Heart right ventricle (tissue), 16 donors: ENCODE data around the gene LRRC14B. TPM values are rescaled to one million over a fixed set of nuclear protein-coding genes. Genes with fewer than 3 reads are reported as not detected.
"Not testable (repeated sequence)": the region's sequence is repeated elsewhere in the genome, so short reads cannot be mapped to it uniquely, and the experiment has no call there.

Experiments used
- ATAC-seq, 8 donors: fragments of 200-7000 bp; cut with Tn5 transposase; one replicate each; pipeline ENCODE4 v1.9.1; 2020; ENCODE audit warnings: mild to moderate bottlenecking in 8 of 8, moderate library complexity in 8 of 8, moderate number of reproducible peaks in 1 of 8
- DNase-seq, 2 donors: peaks; one replicate each; pipeline ENCODE4 v3.0.0-alpha.2; 2020
- H3K27ac ChIP-seq, 10 donors: fragments of 200-600 bp; sonication (generic) in 2 of 10; one replicate each; pipeline versions ENCODE4 v1.5.0 to v1.8.0; 2020 to 2022; ENCODE audit warnings: mild to moderate bottlenecking in 3 of 10
- H3K27me3 ChIP-seq, 7 donors: fragments of 200-600 bp; one replicate each; pipeline ENCODE4 v1.8.0; 2021 to 2022; ENCODE audit warnings: mild to moderate bottlenecking in 2 of 7
- H3K36me3 ChIP-seq, 9 donors: fragments of 200-600 bp; sonication (generic) in 1 of 9; one replicate each; pipeline versions ENCODE4 v1.5.0 to v1.8.0; 2020 to 2022; ENCODE audit warnings: mild to moderate bottlenecking in 2 of 9
- H3K4me1 ChIP-seq, 9 donors: fragments of 200-600 bp; sonication (generic) in 1 of 9; one replicate each; pipeline versions ENCODE4 v1.5.0 to v1.8.0; 2020 to 2022; ENCODE audit warnings: mild to moderate bottlenecking in 4 of 9
- H3K4me3 ChIP-seq, 10 donors: fragments of 200-600 bp; sonication (generic) in 2 of 10; one replicate each; pipeline versions ENCODE4 v1.5.0 to v1.8.0; 2020 to 2022; ENCODE audit warnings: mild to moderate bottlenecking in 7 of 10, moderate library complexity in 2 of 10
- H3K9me3 ChIP-seq, 11 donors: fragments of 200-600 bp in 10 of 11; sonication (generic) in 2 of 11; one replicate each; pipeline versions ENCODE4 v1.5.0 to v1.8.0; 2013 to 2022; ENCODE audit warnings: mild to moderate bottlenecking in 2 of 11, control low read depth in 1 of 11, moderate library complexity in 1 of 11
- CTCF ChIP-seq, 9 donors: fragments of 200-600 bp; sonication (generic) in 2 of 9; IDR thresholded peaks; one replicate each; pipeline versions ENCODE4 v1.5.0 to v1.8.0; 2021 to 2022; ENCODE audit warnings: antibody characterized with exemption in 9 of 9, mild to moderate bottlenecking in 5 of 9, moderate library complexity in 1 of 9
- whole genome bisulfite sequencing, 2 donors: extraction: QIAGEN DNeasy Blood & Tissue Kit; methylation state at CpG; one replicate each; pipeline ENCODE4 v1.1.7; 2013; ENCODE audit warnings: inconsistent platforms in 1 of 2; 5-methylcytosine and 5-hydroxymethylcytosine counted together
- intact Hi-C, 10 donors: fragments of 100-400 bp; cut with DNase I; formaldehyde crosslinking; loops; one replicate each; pipeline versions ENCODE4 v1.11.1 to v1.14.2; 2022
- polyA plus RNA-seq, 2 donors: library from polyadenylated mRNA; stranded (reverse); fragments of 200-250 nt; gene quantifications; one replicate each; pipeline ENCODE4 v1.2.3, GENCODE V29; 2013
- total RNA-seq, 10 donors: library from RNA; stranded (reverse); fragmentation: NEBNext Ultra II Directional in 3 of 10; extraction: Animal tissue kit (Norgen Biotek cat#: 25700) in 3 of 10; gene quantifications; one replicate each; pipeline versions ENCODE4 v1.2.1 to v1.2.4, GENCODE V29; 2021 to 2023
- donor health status: Arrhythmogenic right ventricular cardiomyopathy.
- donor health status: ischemic (EF 13 %, LVEDD 7.1; RV severe dilation, severe dysfunction).
- donor health status: healthy with polysubstance abuse.
- donor health status: DM: no; HTN: yes; CAD: no.
- donor health status: DM: no; HTN: no; CAD: no.
- donor health status: ischemic (EF 25% LVEDD 6.9; RV normal size, moderate dysfunction).
- donor health status: ischemic (EF 25% LVEDD 5.7; RV mildly dilated, moderate dysfunction).
- donor health status: healthy.
- donor health status: DM: yes; HTN: yes; CAD: no.
- donor health status: Ischemic cardiomyopathy.
- donor health status: ischemic (EF 35%, LVEDD 5.7; RV mildly dilated, moderate dysfunction).
- donor health status: nonischemic (EF 11% LVEDD 7.7; RV severe dilation, severe dysfunction).
- donor health status: DM: yes; HTN: yes; CAD: no.
- donor health status: PGD.
- donor health status: ischemic (EF 29% LVEDD 5.4; RV normal size, mild dysfunction).
- donor health status: nonischemic (EF 23%, LVEDD 6.1; RV moderate dilation, normal function).

LRRC14B gene
- total and polyA plus RNA-seq, 12 donors = 2.6 to 96.6 (median 49.9) TPM

GRCh38 chr5:231661-232060, 40.4 kb downstream of the LRRC14B start:
- Histone ChIP-seq H3K27ac (no peak overlapping the region), H3K9me3 (no peaks in the 10 kb centered on the region), H3K4me1 (no peaks in the 10 kb centered on the region), H3K4me3 (no peak overlapping the region), H3K36me3 (peaks cover 3 to 100% (median 71%) of the 10 kb centered on the region in 9 donors), H3K27me3 (no peaks in the 10 kb centered on the region)
- 79 to 83% methylated on average over 13 of the region's 13 CpGs for WGBS, 2 donors
- intact Hi-C loops = no loop called here
- DNase-seq (no peak), ATAC-seq (no peak)
- TF ChIP-seq CTCF (IDR thresholded peaks at IDR 0.05) = no peak

- H3K27me3 ChIP-seq, H3K4me3 ChIP-seq, H3K4me1 ChIP-seq, H3K27ac ChIP-seq, DNase-seq, intact Hi-C loops, H3K9me3 ChIP-seq: not testable (repeated sequence)
- peaks cover 0 to 100% (median 69%) of the 10 kb centered on the region in 9 donors for H3K36me3 ChIP-seq
- 96 to 97% methylated on average over 20 of the region's 20 CpGs for whole genome bisulfite sequencing, 2 donors
- ATAC-seq = peak in 1 of 8 donors; percentile 7
Measured at GRCh38 chr5:233426-233825, 42.1 kb downstream of the LRRC14B start.

- Histone ChIP-seq H3K4me1 (no peaks in the 10 kb centered on the region), H3K36me3 (peaks cover 0 to 100% (median 67%) of the 10 kb centered on the region in 9 donors), H3K27me3 (no peaks in the 10 kb centered on the region), H3K27ac (no peak overlapping the region), H3K4me3 (no peak overlapping the region), H3K9me3 (no peaks in the 10 kb centered on the region)
- TF ChIP-seq CTCF (IDR thresholded peaks at IDR 0.05) = no peak
- ATAC-seq (no peak), DNase-seq (no peak)
- WGBS, 2 donors = 84 to 94% methylated on average over 8 of the region's 8 CpGs
- intact Hi-C loops = no loop called here
Measured at GRCh38 chr5:234450-234849, 43.2 kb downstream of the LRRC14B start.

- intact Hi-C loops = not testable (repeated sequence)
- H3K36me3 ChIP-seq = peaks cover 0 to 100% (median 63%) of the 10 kb centered on the region in 9 donors
Measured at GRCh38 chr5:235527-235926, 44.2 kb downstream of the LRRC14B start.

GRCh38 chr5:237931-238330, 46.6 kb downstream of the LRRC14B start:
- H3K4me1 ChIP-seq, ATAC-seq, H3K4me3 ChIP-seq, DNase-seq, H3K27me3 ChIP-seq, H3K9me3 ChIP-seq, intact Hi-C loops, H3K27ac ChIP-seq: not testable (repeated sequence)
- H3K36me3 ChIP-seq = peaks cover 0 to 100% (median 78%) of the 10 kb centered on the region in 9 donors
- 93% methylated on average over 7 to 8 of the region's 8 CpGs for WGBS, 2 donors

More at GRCh38 chr5:235527-235926, 44.2 kb downstream of the LRRC14B start:
- whole genome bisulfite sequencing, 2 donors = 93 to 94% methylated on average over 4 to 7 of the region's 9 CpGs
- H3K9me3 ChIP-seq, DNase-seq, ATAC-seq, H3K27ac ChIP-seq, H3K27me3 ChIP-seq, H3K4me1 ChIP-seq, H3K4me3 ChIP-seq: not testable (repeated sequence)

GRCh38 chr5:240550-240949, 49.3 kb downstream of the LRRC14B start:
- WGBS, 2 donors = 86 to 89% methylated on average over 7 of the region's 7 CpGs
- ATAC-seq = peak in 2 of 8 donors; percentile 20 to 33
- H3K36me3 ChIP-seq = peaks cover 0 to 100% (median 60%) of the 10 kb centered on the region in 9 donors
- H3K27me3 ChIP-seq, H3K4me3 ChIP-seq, H3K9me3 ChIP-seq, H3K27ac ChIP-seq, H3K4me1 ChIP-seq, DNase-seq, intact Hi-C loops: not testable (repeated sequence)

- DNase-seq, H3K4me3 ChIP-seq, H3K27me3 ChIP-seq, H3K4me1 ChIP-seq, intact Hi-C loops, H3K9me3 ChIP-seq, H3K27ac ChIP-seq: not testable (repeated sequence)
- peaks cover 0 to 100% (median 61%) of the 10 kb centered on the region in 9 donors for H3K36me3 ChIP-seq
- peak in 4 of 8 donors; percentile 49 to 85 (median 74) for ATAC-seq
- 75 to 89% methylated on average over 13 of the region's 13 CpGs for WGBS, 2 donors
Measured at GRCh38 chr5:241045-241669, 49.9 kb downstream of the LRRC14B start.

GRCh38 chr5:243683-244367, 52.5 kb downstream of the LRRC14B start:
- intact Hi-C loops, H3K27me3 ChIP-seq, H3K4me3 ChIP-seq, ATAC-seq, H3K27ac ChIP-seq, H3K4me1 ChIP-seq, DNase-seq, H3K9me3 ChIP-seq: not testable (repeated sequence)
- peaks cover 0 to 100% (median 63%) of the 10 kb centered on the region in 9 donors for H3K36me3 ChIP-seq
- 61 to 78% methylated on average over 12 of the region's 12 CpGs for WGBS, 2 donors

- DNase-seq, H3K27me3 ChIP-seq, H3K4me1 ChIP-seq, H3K27ac ChIP-seq, H3K9me3 ChIP-seq, intact Hi-C loops, ATAC-seq, H3K4me3 ChIP-seq: not testable (repeated sequence)
- H3K36me3 ChIP-seq = peaks cover 0 to 100% (median 66%) of the 10 kb centered on the region in 9 donors
- 94 to 95% methylated on average over 5 of the region's 5 CpGs for WGBS, 2 donors
Measured at GRCh38 chr5:245717-246116, 54.4 kb downstream of the LRRC14B start.
